ENCODE results near the gene ZNF878.

- TF ChIP-seq POLR2A (IDR thresholded peaks at IDR 0.05) (peak; percentile 40 to 47), EP300 (IDR thresholded peaks at IDR 0.05) (peak in 1 of 4 donors; percentile 9), POLR2AphosphoS5 (IDR thresholded peaks at IDR 0.05) (peak; percentile 79 to 89 (median 86))
- TF ChIP-seq, protein P1, sequence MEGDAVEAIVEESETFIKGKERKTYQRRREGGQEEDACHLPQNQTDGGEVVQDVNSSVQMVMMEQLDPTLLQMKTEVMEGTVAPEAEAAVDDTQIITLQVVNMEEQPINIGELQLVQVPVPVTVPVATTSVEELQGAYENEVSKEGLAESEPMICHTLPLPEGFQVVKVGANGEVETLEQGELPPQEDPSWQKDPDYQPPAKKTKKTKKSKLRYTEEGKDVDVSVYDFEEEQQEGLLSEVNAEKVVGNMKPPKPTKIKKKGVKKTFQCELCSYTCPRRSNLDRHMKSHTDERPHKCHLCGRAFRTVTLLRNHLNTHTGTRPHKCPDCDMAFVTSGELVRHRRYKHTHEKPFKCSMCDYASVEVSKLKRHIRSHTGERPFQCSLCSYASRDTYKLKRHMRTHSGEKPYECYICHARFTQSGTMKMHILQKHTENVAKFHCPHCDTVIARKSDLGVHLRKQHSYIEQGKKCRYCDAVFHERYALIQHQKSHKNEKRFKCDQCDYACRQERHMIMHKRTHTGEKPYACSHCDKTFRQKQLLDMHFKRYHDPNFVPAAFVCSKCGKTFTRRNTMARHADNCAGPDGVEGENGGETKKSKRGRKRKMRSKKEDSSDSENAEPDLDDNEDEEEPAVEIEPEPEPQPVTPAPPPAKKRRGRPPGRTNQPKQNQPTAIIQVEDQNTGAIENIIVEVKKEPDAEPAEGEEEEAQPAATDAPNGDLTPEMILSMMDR (IDR thresholded peaks at IDR 0.05): no peak
These were observed 17.3 kb downstream of the ZNF878 start, which contains the start of gene ZNF433 for GRCh38 chr19:12035220-12036172.
